ENCODE results near the gene LEPR.

DNA sequence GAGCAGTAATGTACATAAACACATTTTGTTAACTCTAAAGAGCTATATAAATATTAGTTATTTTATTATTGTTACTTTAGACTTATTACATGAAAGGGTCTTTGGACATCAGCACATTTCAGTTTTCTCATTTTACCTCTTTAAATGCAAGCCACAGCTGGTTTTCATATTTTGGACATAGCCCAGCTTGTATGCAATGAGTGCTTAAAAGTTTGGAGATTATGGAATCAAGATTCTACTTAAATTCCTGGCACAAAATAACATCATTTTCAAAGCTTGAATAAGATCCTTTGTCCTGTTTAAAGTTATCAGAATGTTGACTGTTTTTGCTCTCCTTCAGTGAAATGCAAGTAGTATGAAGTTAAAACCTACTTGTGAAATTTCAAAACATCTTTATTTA lies 15.5 kb upstream of the LEPR start:
- TF ChIP-seq, protein P1, sequence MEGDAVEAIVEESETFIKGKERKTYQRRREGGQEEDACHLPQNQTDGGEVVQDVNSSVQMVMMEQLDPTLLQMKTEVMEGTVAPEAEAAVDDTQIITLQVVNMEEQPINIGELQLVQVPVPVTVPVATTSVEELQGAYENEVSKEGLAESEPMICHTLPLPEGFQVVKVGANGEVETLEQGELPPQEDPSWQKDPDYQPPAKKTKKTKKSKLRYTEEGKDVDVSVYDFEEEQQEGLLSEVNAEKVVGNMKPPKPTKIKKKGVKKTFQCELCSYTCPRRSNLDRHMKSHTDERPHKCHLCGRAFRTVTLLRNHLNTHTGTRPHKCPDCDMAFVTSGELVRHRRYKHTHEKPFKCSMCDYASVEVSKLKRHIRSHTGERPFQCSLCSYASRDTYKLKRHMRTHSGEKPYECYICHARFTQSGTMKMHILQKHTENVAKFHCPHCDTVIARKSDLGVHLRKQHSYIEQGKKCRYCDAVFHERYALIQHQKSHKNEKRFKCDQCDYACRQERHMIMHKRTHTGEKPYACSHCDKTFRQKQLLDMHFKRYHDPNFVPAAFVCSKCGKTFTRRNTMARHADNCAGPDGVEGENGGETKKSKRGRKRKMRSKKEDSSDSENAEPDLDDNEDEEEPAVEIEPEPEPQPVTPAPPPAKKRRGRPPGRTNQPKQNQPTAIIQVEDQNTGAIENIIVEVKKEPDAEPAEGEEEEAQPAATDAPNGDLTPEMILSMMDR (IDR thresholded peaks at IDR 0.05) = no peak
- no peak for TF ChIP-seq POLR2A (IDR thresholded peaks at IDR 0.05)

Measured in adrenal gland (tissue), 5 donors.